ENCODE data around the gene SLC10A3. TPM values are rescaled to one million over a fixed set of nuclear protein-coding genes. Genes with fewer than 3 reads are reported as not detected.

Gene SLC10A3
- total and polyA plus RNA-seq, 2 donors (not counting 3 experiments of a cell fraction or from before 2014, with no cell fraction given): 21.9 to 22.6 TPM

DNA sequence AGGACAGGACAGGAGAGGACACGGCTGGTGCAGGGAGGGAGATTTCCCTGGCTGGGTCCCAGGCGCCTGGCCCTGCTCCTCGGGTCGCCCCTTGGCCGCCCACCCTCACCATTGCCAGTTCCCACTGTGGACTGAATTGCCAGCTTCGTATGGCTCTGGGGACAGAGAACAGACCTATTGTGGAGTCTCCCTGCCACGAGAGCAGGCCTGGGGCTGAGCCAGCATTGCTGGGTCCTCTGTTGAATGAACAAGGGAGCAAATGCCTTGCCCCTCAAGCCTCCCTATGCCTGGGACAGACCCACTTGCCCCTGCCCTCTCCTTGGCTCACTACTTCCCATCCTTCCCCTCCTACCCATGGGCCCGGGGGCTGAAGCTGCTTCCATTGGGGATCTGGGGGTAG lies 28.0 kb downstream of the SLC10A3 start:
- ChIA-PET POLR2A (no interaction called here), CTCF (no interaction called here)
- Histone ChIP-seq H3K4me2 (ENCODE audit: insufficient read depth, low read length) (no peak overlapping the region), H3K9ac (replicated peaks; ENCODE audit: extremely low read depth, insufficient read depth, low read length) (no peak overlapping the region), H3K4me3 (replicated peaks in 1 of 3; ENCODE audit: insufficient read depth in 1 of 3, low read depth in 1 of 3, low read length in 3 of 3) (no peak overlapping the region), H3K79me2 (ENCODE audit: control insufficient read depth, insufficient read depth, low read length) (peaks cover 25% of the 10 kb centered on the region), H2AFZ (ENCODE audit: low read depth, low read length) (no peak overlapping the region), H3K9me3 (replicated peaks; ENCODE audit: control insufficient read depth, insufficient read depth, low read length) (no peaks in the 10 kb centered on the region), H3K27ac (ENCODE audit: insufficient read depth, low read depth, low read length) (no peak overlapping the region), H3K4me1 (ENCODE audit: control insufficient read depth, extremely low read depth, insufficient read depth, low read length) (peaks cover 7% of the 10 kb centered on the region), H3K27me3 (ENCODE audit: control insufficient read depth in 2 of 2, insufficient read depth in 2 of 2, low read length in 2 of 2) (no peaks in the 10 kb centered on the region), H3K36me3 (ENCODE audit: control insufficient read depth in 2 of 2, extremely low read depth in 1 of 2, insufficient read depth in 2 of 2, low read length in 2 of 2) (peaks cover 0 to 26% of the 10 kb centered on the region in 2 experiments), H4K20me1 (replicated peaks; ENCODE audit: control insufficient read depth, extremely low read depth, insufficient read depth, low read length) (no peaks in the 10 kb centered on the region), H3K9me1 (replicated peaks; ENCODE audit: control insufficient read depth, extremely low read depth, insufficient read depth, low read length) (no peaks in the 10 kb centered on the region)
- dilution Hi-C loops (cut with MboI; ENCODE audit: extremely low pct_ligation_motif_present, low sequenced_read_pairs): no loop called here
- FAIRE-seq (no peak), DNase-seq (ENCODE audit: low read depth, low spot score) (no peak)
- TF ChIP-seq FOS (IDR thresholded peaks at IDR 0.05; ENCODE audit: borderline replicate concordance, insufficient read depth, low read length) (no peak), MYC (IDR thresholded peaks at IDR 0.05; ENCODE audit: low read depth, low read length) (no peak), GATA2 (IDR thresholded peaks at IDR 0.05; ENCODE audit: insufficient read depth, insufficient read length, low read depth, low read length) (no peak)
- intact Hi-C loops (cut with micrococcal nuclease): no loop called here
- no TSS peak for BruUV-seq (replicated peaks)

DNA sequence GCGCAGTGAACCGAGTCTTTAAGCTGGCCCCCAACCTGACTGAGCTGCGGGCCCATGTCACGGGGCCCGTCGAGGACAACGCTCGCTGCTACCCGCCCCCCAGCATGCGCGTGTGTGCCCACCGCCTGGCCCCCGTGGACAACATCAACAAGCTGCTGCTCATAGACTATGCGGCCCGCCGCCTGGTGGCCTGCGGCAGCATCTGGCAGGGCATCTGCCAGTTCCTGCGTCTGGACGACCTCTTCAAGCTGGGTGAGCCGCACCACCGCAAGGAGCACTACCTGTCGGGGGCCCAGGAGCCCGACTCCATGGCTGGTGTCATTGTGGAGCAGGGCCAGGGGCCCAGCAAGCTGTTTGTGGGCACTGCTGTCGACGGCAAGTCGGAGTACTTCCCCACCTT lies 30.1 kb downstream of the SLC10A3 start:
- BruUV-seq (replicated peaks): TSS peak; percentile 3
- H3K79me2 ChIP-seq (ENCODE audit: control insufficient read depth, insufficient read depth, low read length): peaks cover 25% of the 10 kb centered on the region
- no peak for FAIRE-seq

More for the DNA sequence above, 30.1 kb downstream of the SLC10A3 start:
- intact Hi-C loops (cut with micrococcal nuclease) (no loop called here), dilution Hi-C loops (cut with MboI; ENCODE audit: extremely low pct_ligation_motif_present, low sequenced_read_pairs) (no loop called here)
- Histone ChIP-seq H2AFZ (ENCODE audit: low read depth, low read length) (no peak overlapping the region), H3K9me3 (replicated peaks; ENCODE audit: control insufficient read depth, insufficient read depth, low read length) (no peaks in the 10 kb centered on the region), H3K9me1 (replicated peaks; ENCODE audit: control insufficient read depth, extremely low read depth, insufficient read depth, low read length) (no peaks in the 10 kb centered on the region), H3K36me3 (ENCODE audit: control insufficient read depth in 2 of 2, extremely low read depth in 1 of 2, insufficient read depth in 2 of 2, low read length in 2 of 2) (peaks cover 0 to 11% of the 10 kb centered on the region in 2 experiments), H3K9ac (replicated peaks; ENCODE audit: extremely low read depth, insufficient read depth, low read length) (no peak overlapping the region), H3K4me2 (ENCODE audit: insufficient read depth, low read length) (no peak overlapping the region), H3K4me1 (ENCODE audit: control insufficient read depth, extremely low read depth, insufficient read depth, low read length) (peaks cover 7% of the 10 kb centered on the region), H3K4me3 (replicated peaks in 1 of 3; ENCODE audit: insufficient read depth in 1 of 3, low read depth in 1 of 3, low read length in 3 of 3) (no peak overlapping the region), H3K27ac (ENCODE audit: insufficient read depth, low read depth, low read length) (no peak overlapping the region), H4K20me1 (replicated peaks; ENCODE audit: control insufficient read depth, extremely low read depth, insufficient read depth, low read length) (no peaks in the 10 kb centered on the region), H3K27me3 (ENCODE audit: control insufficient read depth in 2 of 2, insufficient read depth in 2 of 2, low read length in 2 of 2) (no peaks in the 10 kb centered on the region)
- DNase-seq (ENCODE audit: low read depth, low spot score): no peak
- ChIA-PET CTCF (interaction anchor here (1.0 kb wide), 1 partner anchor 87 kb away, joined by 3 read pairs; no protein-coding TSS in a partner anchor), POLR2A (no interaction called here)
- no peak for TF ChIP-seq FOS (IDR thresholded peaks at IDR 0.05; ENCODE audit: borderline replicate concordance, insufficient read depth, low read length)
- TF ChIP-seq JUN (IDR thresholded peaks at IDR 0.05; ENCODE audit: borderline replicate concordance, insufficient read depth, insufficient read length, low read depth): no peak
- TF ChIP-seq MYC (IDR thresholded peaks at IDR 0.05; ENCODE audit: low read depth, low read length): no peak
- no peak for TF ChIP-seq POLR2AphosphoS5 (IDR thresholded peaks at IDR 0.05; ENCODE audit: insufficient read depth, low read depth, low read length)
- no peak for TF ChIP-seq EZH2 (IDR thresholded peaks at IDR 0.05; ENCODE audit: borderline replicate concordance, low read depth, low read length, severe bottlenecking)
